Kidney (tissue), 14 donors: ENCODE data around the gene GRIA4. TPM values are rescaled to one million over a fixed set of nuclear protein-coding genes. Genes with fewer than 3 reads are reported as not detected.

Experiments used
- DNase-seq, 5 donors: peaks; one replicate each; pipeline ENCODE4 v3.0.0-alpha.2; 2013 to 2020
- FAIRE-seq: peaks from 2 replicates; lab custom pipeline; 2012; peaks lifted over from hg19 to GRCh38; lab: Jason Lieb, UNC
- H3K27ac ChIP-seq, 2 donors: one replicate each; pipeline ENCODE4 v1.7.0; 2013; ENCODE audit warnings: low read depth in 2 of 2, low read length in 2 of 2, inconsistent platforms in 1 of 2
- H3K27me3 ChIP-seq: one replicate; pipeline ENCODE4 v1.7.1; 2013; ENCODE audit warnings: low read length, inconsistent platforms; ENCODE audit not compliant: control insufficient read depth, insufficient read depth
- H3K36me3 ChIP-seq, 3 donors: one replicate each; pipeline versions ENCODE4 v1.7.0 to v1.7.1; 2013; ENCODE audit warnings: low read length in 3 of 3, control low read depth in 1 of 3, inconsistent platforms in 1 of 3; ENCODE audit not compliant: insufficient read depth in 3 of 3, control insufficient read depth in 2 of 3
- H3K4me1 ChIP-seq, 3 donors: one replicate each; pipeline versions ENCODE4 v1.7.0 to v1.7.1; 2013; ENCODE audit warnings: low read length in 3 of 3, inconsistent platforms in 1 of 3, low read depth in 1 of 3; ENCODE audit not compliant: control insufficient read depth in 2 of 3, insufficient read depth in 2 of 3
- H3K4me3 ChIP-seq, 3 donors: one replicate each; pipeline versions ENCODE4 v1.7.0 to v1.8.1; 2013; ENCODE audit warnings: low read length in 3 of 3, control low read depth in 1 of 3, inconsistent platforms in 1 of 3
- H3K9ac ChIP-seq, 3 donors: one replicate each; pipeline versions ENCODE4 v1.7.0 to v1.7.1; 2013; ENCODE audit warnings: low read length in 3 of 3, control low read depth in 1 of 3, inconsistent platforms in 1 of 3
- H3K9me3 ChIP-seq, 3 donors: one replicate each; pipeline versions ENCODE4 v1.7.0 to v1.7.1; 2013; ENCODE audit warnings: low read length in 3 of 3, control low read depth in 1 of 3, inconsistent platforms in 1 of 3; ENCODE audit not compliant: control insufficient read depth in 2 of 3, insufficient read depth in 1 of 3
- CTCF ChIP-seq: IDR thresholded peaks from 3 replicates; pipeline ENCODE4 v1.5.1; 2012; ENCODE audit warnings: mild to moderate bottlenecking, moderate library complexity, borderline replicate concordance; ENCODE audit not compliant: insufficient read depth; ENCODE audit errors: extremely low read depth
- intact Hi-C: fragments of 100-400 bp; cut with DNase I; formaldehyde crosslinking; loops from one replicate; pipeline ENCODE4 v1.11.1; 2022
- polyA plus RNA-seq: library from polyadenylated mRNA; stranded (reverse); fragments of 350-450 nt; fragmentation: Illumina TruSeq; extraction: RNeasy Lipid Tissue Mini Kit (QIAGEN cat#74804); gene quantifications from one replicate; pipeline ENCODE4 v1.2.3, GENCODE V29; 2014; ENCODE audit warnings: low read depth, low replicate concordance; ENCODE audit not compliant: insufficient read depth
- total RNA-seq: library from RNA; stranded (reverse); fragmentation: NEBNext Ultra II Directional; extraction: Animal tissue kit (Norgen Biotek cat#: 25700); gene quantifications from one replicate; pipeline ENCODE4 v1.2.1, GENCODE V29; 2021
- donor health status: control.
- donor health status: control.
- donor health status: control.
- donor health status: control.
- donor health status: control.
- donor health status: DM: yes; HTN: yes; CAD: no.
- donor health status: Normal renal cell carcinoma (clear cell type).

Gene GRIA4
- total and polyA plus RNA-seq, 2 donors from 2014 or later = 0.45 TPM; not detected in 1

GRCh38 chr11:105718641-105719040 is 108.8 kb downstream of the GRIA4 start:
- Histone ChIP-seq H3K36me3 (no peaks in the 10 kb centered on the region), H3K4me1 (no peaks in the 10 kb centered on the region), H3K9me3 (no peaks in the 10 kb centered on the region), H3K27ac (peak overlapping the region; percentile 18 to 81), H3K27me3 (no peaks in the 10 kb centered on the region), H3K9ac (no peak overlapping the region), H3K4me3 (no peak overlapping the region)
- TF ChIP-seq CTCF = no peak
- peak in 4 of 5 donors; percentile 27 to 74 (median 49) for DNase-seq
- intact Hi-C loops = no loop called here
- FAIRE-seq = peak; percentile 76

GRCh38 chr11:105719073-105719822 is 109.4 kb downstream of the GRIA4 start:
- intact Hi-C loops = no loop called here
- DNase-seq = peak in 1 of 5 donors; percentile 6
- no peaks in the 10 kb centered on the region for H3K27me3 ChIP-seq
- TF ChIP-seq CTCF = no peak
- no peak overlapping the region for H3K9ac ChIP-seq
- H3K4me1 ChIP-seq = no peaks in the 10 kb centered on the region
- H3K4me3 ChIP-seq = no peak overlapping the region
- H3K36me3 ChIP-seq = no peaks in the 10 kb centered on the region
- no peak for FAIRE-seq
- no peaks in the 10 kb centered on the region for H3K9me3 ChIP-seq
- H3K27ac ChIP-seq = peak overlapping the region; percentile 18 to 81

GRCh38 chr11:105720096-105720495 is 110.2 kb downstream of the GRIA4 start:
- FAIRE-seq (no peak), DNase-seq (no peak)
- Histone ChIP-seq H3K9ac (no peak overlapping the region), H3K4me1 (no peaks in the 10 kb centered on the region), H3K4me3 (no peak overlapping the region), H3K9me3 (no peaks in the 10 kb centered on the region), H3K36me3 (no peaks in the 10 kb centered on the region), H3K27ac (no peak overlapping the region), H3K27me3 (no peaks in the 10 kb centered on the region)
- intact Hi-C loops = no loop called here
- TF ChIP-seq CTCF = no peak

GRCh38 chr11:105723269-105723668 is 113.4 kb downstream of the GRIA4 start:
- intact Hi-C loops = no loop called here
- no peaks in the 10 kb centered on the region for H3K27me3 ChIP-seq
- H3K9ac ChIP-seq = no peak overlapping the region
- H3K9me3 ChIP-seq = no peaks in the 10 kb centered on the region
- no peak overlapping the region for H3K27ac ChIP-seq
- no peaks in the 10 kb centered on the region for H3K4me1 ChIP-seq
- no peak overlapping the region for H3K4me3 ChIP-seq
- FAIRE-seq (no peak), DNase-seq (no peak)
- no peak for TF ChIP-seq CTCF
- H3K36me3 ChIP-seq = no peaks in the 10 kb centered on the region
